K562 (cell line): ENCODE measurements around the gene CERS1. TPM values are rescaled to one million over a fixed set of nuclear protein-coding genes. Genes with fewer than 3 reads are reported as not detected.
A peak's percentile ranks its signal among the peaks of the same experiment; 100 is the strongest.

ENCODE experiments used
- ATF1 ChIP-seq, 2 experiments: fragments of 450-650 bp in 1 of 2; IDR thresholded peaks; 2 replicates each; pipeline ENCODE4 v1.6.1; 2016; ENCODE audit warnings: missing compliant biosample characterization in 1 of 2, missing genetic modification characterization in 1 of 2
- CBX2 ChIP-seq: fragments of 200-600 bp; sonication (generic); IDR thresholded peaks from one replicate; pipeline ENCODE4 v1.6.1; 2012; ENCODE audit warnings: mild to moderate bottlenecking, low read length, inconsistent platforms; ENCODE audit not compliant: insufficient read depth, poor library complexity, severe bottlenecking
- ELF4 ChIP-seq: fragments of 450-650 bp; formaldehyde crosslinking; IDR thresholded peaks from 2 replicates; pipeline ENCODE4 v1.4.0; 2022; ENCODE audit warnings: missing genetic modification characterization
- JUN ChIP-seq, 2 experiments: sonication (generic) in 1 of 2; formaldehyde crosslinking in 1 of 2; IDR thresholded peaks; 2 replicates each; pipeline versions ENCODE4 v1.6.1 to v1.8.0; 2012 to 2022; ENCODE audit warnings: borderline replicate concordance in 2 of 2, mild to moderate bottlenecking in 2 of 2, improper control_type of control experiment in 1 of 2, low read depth in 1 of 2, low read length in 1 of 2, missing genetic modification reagents in 1 of 2
- KLF13 ChIP-seq: fragments of 450-650 bp; IDR thresholded peaks from 2 replicates; pipeline ENCODE4 v1.6.1; 2016; ENCODE audit warnings: missing genetic modification characterization, low read depth, mild to moderate bottlenecking, missing compliant biosample characterization, moderate library complexity, borderline replicate concordance
- NCOA6 ChIP-seq: fragments of 450-650 bp; IDR thresholded peaks from 2 replicates; pipeline ENCODE4 v1.6.1; 2017; ENCODE audit warnings: mild to moderate bottlenecking
- NRF1 ChIP-seq, 2 experiments: fragments of 450-650 bp; IDR thresholded peaks in 1 of 2; conservative IDR thresholded peaks in 1 of 2; 2 replicates each; pipeline ENCODE4 v1.6.1; 2014; ENCODE audit warnings: mild to moderate bottlenecking in 2 of 2
- PBX2 ChIP-seq, 2 experiments: IDR thresholded peaks in 1 of 2; conservative IDR thresholded peaks in 1 of 2; 2 replicates each; pipeline ENCODE4 v1.6.1; 2016; ENCODE audit warnings: low read depth in 2 of 2, mild to moderate bottlenecking in 1 of 2, missing compliant biosample characterization in 1 of 2, missing genetic modification characterization in 1 of 2, moderate library complexity in 1 of 2
- PPARD ChIP-seq: fragments of 250-450 bp; sonication (Bioruptor Pico); IDR thresholded peaks from 2 replicates; pipeline ENCODE4 v1.8.0; 2022; ENCODE audit warnings: inconsistent platforms, mild to moderate bottlenecking, moderate library complexity
- RBBP5 ChIP-seq: fragments of 200-600 bp; sonication (generic); IDR thresholded peaks from 2 replicates; pipeline ENCODE4 v1.6.1; 2012; ENCODE audit warnings: borderline replicate concordance, mild to moderate bottlenecking, low read length, control low read depth, inconsistent platforms; ENCODE audit not compliant: insufficient read depth, poor library complexity, severe bottlenecking
- RBM39 ChIP-seq: fragments of 200-400 bp; formaldehyde crosslinking; optimal IDR thresholded peaks from 2 replicates; pipeline ENCODE3; 2018; ENCODE audit warnings: low read depth, low read length
- RHOXF2B ChIP-seq: fragments of 250-450 bp; sonication (Bioruptor Pico); conservative IDR thresholded peaks from 2 replicates; pipeline ENCODE4 v1.5.1; 2021
- STAT5B ChIP-seq: fragments of 250-450 bp; sonication (Bioruptor Pico); IDR thresholded peaks from 2 replicates; pipeline ENCODE4 v1.8.0; 2021; ENCODE audit warnings: mild to moderate bottlenecking, inconsistent platforms
- TAF1 ChIP-seq: IDR thresholded peaks from 2 replicates; pipeline ENCODE4 v1.6.1; 2011; ENCODE audit warnings: mild to moderate bottlenecking, low read length, moderate library complexity; ENCODE audit not compliant: insufficient read depth, control insufficient read depth, severe bottlenecking; ENCODE audit errors: extremely low read depth
- THAP12 ChIP-seq: fragments of 250-450 bp; sonication (Bioruptor Pico); IDR thresholded peaks from 2 replicates; pipeline ENCODE4 v1.9.0; 2021; ENCODE audit warnings: mild to moderate bottlenecking, inconsistent platforms
- TRIM24 ChIP-seq, 2 experiments: fragments of 450-650 bp; IDR thresholded peaks; 2 replicates each; pipeline ENCODE4 v1.6.1; 2016
- ZHX1 ChIP-seq: fragments of 150-350 bp; conservative IDR thresholded peaks from 2 replicates; pipeline ENCODE4 v1.6.1; 2014; ENCODE audit warnings: low read length
- ZNF311 ChIP-seq: fragments of 250-450 bp; sonication (Bioruptor Pico); IDR thresholded peaks from 2 replicates; pipeline ENCODE4 v1.4.0; 2020; ENCODE audit warnings: mild to moderate bottlenecking, moderate library complexity
- polyA plus RNA-seq, 8 experiments: library from polyadenylated mRNA; depleted of rRNA in 4 of 8; stranded (reverse) in 5 of 8; unstranded in 3 of 8; fragments of >200 nt; fragmentation: Nextera tagmentation in 2 of 8; fragmentation: Illumina TruSeq in 1 of 8; extraction: Ambion mirVana in 2 of 8; extraction: Trizol in 1 of 8; gene quantifications; 2 replicates each; pipeline versions ENCODE4 v1.2.1 to v1.2.3, GENCODE V29; 2011 to 2014; ENCODE audit warnings: inconsistent platforms in 1 of 8, missing spikeins in 1 of 8
- total RNA-seq, 7 experiments: library from RNA; depleted of rRNA in 6 of 7; stranded (reverse); fragments of >200 nt in 6 of 7; fragmentation: Illumina TruSeq in 2 of 7; extraction: Trizol in 2 of 7; gene quantifications; 2 replicates each; pipeline versions ENCODE4 v1.2.1 to v1.2.3, GENCODE V29; 2011 to 2021; ENCODE audit warnings: low replicate concordance in 1 of 7

Gene CERS1
- total and polyA plus RNA-seq, 9 of the 15 experiments (the other 6 are each of a cell fraction or from before 2014, with no cell fraction given), result 0.33 to 1.5 (median 0.86) TPM; not detected in 2

- peak; percentile 69; the same call in 1 of the 2 replicates for TF ChIP-seq THAP12 (CRISPR knock-in tag)
- TF ChIP-seq RBM39, result no peak
- no peak for TF ChIP-seq KLF13 (tag)
- no peak for TF ChIP-seq TRIM24 (IDR thresholded peaks at IDR 0.05)
- TF ChIP-seq JUN (IDR thresholded peaks at IDR 0.05; ENCODE audit: borderline replicate concordance, low read depth, low read length), result no peak
- no peak for TF ChIP-seq JUN (CRISPR knock-in tag; IDR thresholded peaks at IDR 0.05; ENCODE audit: borderline replicate concordance)
- TF ChIP-seq ELF4 (CRISPR knock-in tag), result no peak
- TF ChIP-seq ZHX1, result no peak
- TF ChIP-seq NRF1 (conservative IDR thresholded peaks at IDR 0.05 in 1 of 2, IDR thresholded peaks at IDR 0.05 in 1 of 2), result peak; percentile 98
- TF ChIP-seq CBX2, result no peak
- no peak; the same call in 1 of the 2 replicates for TF ChIP-seq NCOA6
- no peak for TF ChIP-seq ZNF311
- peak; percentile 95 for TF ChIP-seq TAF1
- TF ChIP-seq RBBP5, result peak; percentile 86
- no peak for TF ChIP-seq PBX2 (CRISPR knock-in tag; IDR thresholded peaks at IDR 0.05; ENCODE audit: low read depth)
- no peak for TF ChIP-seq PBX2 (tag; conservative IDR thresholded peaks at IDR 0.05; ENCODE audit: low read depth)
- TF ChIP-seq STAT5B (CRISPR knock-in tag), result no peak
- no peak for TF ChIP-seq PPARD
- TF ChIP-seq ATF1 (CRISPR knock-in tag; IDR thresholded peaks at IDR 0.05), result peak; percentile 4; the same call in 1 of the 2 replicates
- peak; percentile 28 for TF ChIP-seq ATF1 (tag; IDR thresholded peaks at IDR 0.05)
- TF ChIP-seq RHOXF2B (CRISPR knock-in tag), result no peak
Observed at GRCh38 chr19:18831524-18832305, 64.2 kb downstream of the CERS1 start, which contains the start of gene UPF1 (continued).
